ENCODE results near the gene ANXA3.
"Not testable (repeated sequence)": the region's sequence is repeated elsewhere in the genome, so short reads cannot be mapped to it uniquely, and the experiment has no call there.

Gene ANXA3

GRCh38 chr4:78571804-78572203, 20.2 kb downstream of the ANXA3 start:
- no peak for DNase-seq (ENCODE audit: low read depth)

GRCh38 chr4:78578674-78579425, 27.3 kb downstream of the ANXA3 start:
- no peak for DNase-seq (ENCODE audit: low read depth)

- no peak for DNase-seq (ENCODE audit: low read depth)
These were observed 30.0 kb downstream of the ANXA3 start for GRCh38 chr4:78581618-78582017.

- no peak for DNase-seq (ENCODE audit: low read depth)
These were observed 33.4 kb downstream of the ANXA3 start for GRCh38 chr4:78584863-78585547.

DNA sequence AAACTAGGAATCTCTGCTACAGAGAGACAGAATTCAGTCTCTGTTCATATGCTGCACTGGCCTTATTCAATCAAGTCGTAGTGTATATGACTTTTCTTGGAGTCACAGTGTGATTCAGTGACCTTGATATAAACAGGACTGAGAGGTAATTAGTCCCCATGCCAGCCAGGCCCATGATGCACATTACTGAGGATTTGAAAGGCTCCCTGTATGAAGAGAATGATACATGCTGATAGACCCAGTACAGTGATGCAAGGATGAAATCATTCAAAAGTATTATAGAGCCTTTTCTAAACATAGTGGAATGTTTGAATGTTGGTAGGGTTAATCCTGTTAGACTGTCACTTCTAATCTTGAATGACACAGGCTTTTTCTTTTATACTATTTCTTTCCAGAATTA, 34.1 kb downstream of the ANXA3 start:
- DNase-seq (ENCODE audit: low read depth): no peak

- no peak for DNase-seq (ENCODE audit: low read depth)
These were observed 37.5 kb downstream of the ANXA3 start for GRCh38 chr4:78588894-78589545.

DNA sequence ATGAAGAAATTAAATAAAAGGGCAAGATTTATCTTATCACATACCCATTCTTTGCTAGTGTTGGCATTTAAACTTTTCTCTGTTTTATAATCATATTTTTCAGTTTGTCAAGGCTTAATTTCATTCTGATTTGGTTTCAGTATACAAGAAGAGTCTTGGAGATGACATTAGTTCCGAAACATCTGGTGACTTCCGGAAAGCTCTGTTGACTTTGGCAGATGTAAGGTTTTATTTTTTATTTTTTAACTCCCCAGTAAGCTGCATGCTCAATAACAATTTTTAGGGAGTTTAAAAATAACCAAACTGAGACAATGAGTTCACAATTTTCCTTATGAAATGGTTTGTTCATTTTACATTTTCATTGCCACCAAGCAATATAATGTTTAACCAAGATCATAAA, 39.8 kb downstream of the ANXA3 start:
- no peak for DNase-seq (ENCODE audit: low read depth)

DNA sequence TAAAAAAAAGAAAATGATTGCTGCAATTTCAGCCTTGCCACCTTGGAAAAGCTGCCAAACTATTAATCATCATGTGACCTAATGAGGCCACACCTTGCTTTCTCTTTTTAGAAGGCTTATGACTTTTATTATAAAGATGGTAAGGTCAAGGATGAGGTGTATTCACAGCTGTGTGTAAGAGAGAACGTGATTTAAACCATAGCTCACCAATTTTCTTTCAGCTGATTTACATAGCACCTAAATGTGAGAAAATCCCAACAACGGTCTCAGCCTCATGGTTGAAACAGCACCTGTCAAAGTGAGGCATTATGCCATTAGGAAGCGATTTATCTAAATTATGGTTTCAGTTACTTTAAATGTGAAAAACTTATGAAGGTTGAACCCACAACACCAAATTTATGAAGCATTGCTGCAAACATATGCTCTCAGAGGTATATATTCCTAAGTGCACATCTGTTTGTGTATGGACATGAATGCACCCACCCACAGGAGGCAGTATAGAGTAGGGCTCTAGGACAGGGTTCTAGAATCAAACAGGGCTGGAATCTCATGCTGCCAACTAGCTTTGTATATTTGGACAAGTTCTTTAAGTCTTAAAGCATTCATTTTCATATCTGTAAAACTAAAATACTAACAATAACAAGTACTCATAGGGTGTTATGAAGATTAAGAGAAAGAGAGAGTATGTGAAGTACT, 40.7 kb downstream of the ANXA3 start:
- no peak for DNase-seq (ENCODE audit: low read depth)

- DNase-seq (ENCODE audit: low read depth): no peak
These were observed 44.7 kb downstream of the ANXA3 start for GRCh38 chr4:78596111-78596742.

DNA sequence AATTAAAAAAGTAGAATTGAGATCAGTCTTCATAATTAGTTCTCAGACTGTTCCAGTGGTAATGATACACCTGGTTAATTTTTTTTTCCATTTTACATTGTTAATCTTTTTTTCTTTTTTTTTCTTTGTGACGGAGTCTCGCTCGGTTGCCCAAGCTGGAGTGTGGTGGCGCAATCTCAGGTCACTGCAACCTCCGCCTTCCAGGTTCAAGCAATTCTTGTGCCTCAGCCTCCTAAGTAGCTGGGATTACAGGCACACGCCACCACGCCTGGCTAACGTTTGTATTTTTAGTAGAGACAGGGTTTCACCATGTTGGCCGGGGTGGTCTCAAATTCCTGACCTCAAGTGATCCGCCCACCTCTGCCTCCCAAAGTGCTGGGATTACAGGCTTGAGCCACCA, 46.9 kb downstream of the ANXA3 start:
- DNase-seq (ENCODE audit: low read depth): not testable (repeated sequence)

DNA sequence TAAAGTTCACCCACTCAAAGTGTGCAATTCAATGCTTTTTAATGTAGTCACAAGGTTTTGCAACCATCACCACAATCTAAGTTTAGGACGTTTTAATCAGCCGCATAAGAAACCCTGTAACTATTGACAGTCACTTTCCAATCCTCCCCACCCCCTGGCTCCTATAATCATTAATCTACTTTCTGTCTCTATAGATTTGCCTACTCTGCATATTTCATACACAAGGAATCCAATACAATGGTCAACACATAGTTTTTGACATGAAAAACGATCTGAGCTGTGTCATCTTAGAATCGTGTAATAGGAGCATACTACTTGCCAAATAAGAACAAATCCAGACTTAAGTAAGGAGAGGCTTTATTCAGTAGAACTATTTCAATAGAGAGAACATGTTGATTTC, 47.6 kb downstream of the ANXA3 start:
- no peak for DNase-seq (ENCODE audit: low read depth)

- no peak for DNase-seq (ENCODE audit: low read depth)
These were observed 48.4 kb downstream of the ANXA3 start for GRCh38 chr4:78599931-78600375.

GRCh38 chr4:78601013-78601412, 49.4 kb downstream of the ANXA3 start:
- no peak for DNase-seq (ENCODE audit: low read depth)

DNA sequence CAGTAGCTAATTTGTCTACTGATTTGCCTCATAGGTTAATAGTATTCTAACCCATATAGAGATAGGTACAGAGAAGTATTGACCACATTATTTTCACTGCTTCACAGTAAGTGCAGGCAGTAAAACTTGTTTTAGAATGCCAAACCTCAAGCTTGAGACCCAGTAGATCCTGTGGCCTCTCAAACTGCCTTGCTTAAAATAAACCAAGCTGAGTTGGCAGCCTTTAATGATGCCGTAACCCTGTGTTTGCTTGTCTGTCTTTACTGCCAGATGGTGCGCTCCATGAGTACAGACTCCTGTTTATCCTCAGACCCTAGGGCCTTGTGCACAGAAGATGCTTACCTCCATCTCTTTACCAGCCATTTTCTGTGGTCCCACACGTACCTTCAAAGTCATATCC, 50.8 kb downstream of the ANXA3 start:
- DNase-seq (ENCODE audit: low read depth): no peak

DNA sequence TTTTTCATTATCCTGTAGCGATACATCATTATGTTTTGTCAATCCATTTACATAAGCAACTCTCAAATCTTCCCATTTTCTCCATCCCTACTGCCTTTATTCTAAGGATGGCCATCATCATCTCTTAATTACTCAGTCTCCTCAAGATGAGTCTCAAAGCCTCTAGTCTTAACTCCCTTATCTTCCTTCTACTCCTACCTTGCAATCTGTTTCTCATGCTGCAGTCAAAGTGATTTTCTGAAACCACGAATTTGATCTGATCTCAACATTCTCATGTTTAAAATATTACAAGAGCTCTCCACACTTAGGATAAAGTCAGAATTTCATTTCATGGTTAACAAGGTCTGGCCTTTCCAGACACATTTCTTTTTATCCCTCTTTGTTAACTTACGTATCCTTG, 51.8 kb downstream of the ANXA3 start:
- no peak for DNase-seq (ENCODE audit: low read depth)

- DNase-seq (ENCODE audit: low read depth): no peak
These were observed 53.4 kb downstream of the ANXA3 start for GRCh38 chr4:78604988-78605387.

GRCh38 chr4:78606035-78606434, 54.5 kb downstream of the ANXA3 start:
- DNase-seq (ENCODE audit: low read depth): no peak

DNA sequence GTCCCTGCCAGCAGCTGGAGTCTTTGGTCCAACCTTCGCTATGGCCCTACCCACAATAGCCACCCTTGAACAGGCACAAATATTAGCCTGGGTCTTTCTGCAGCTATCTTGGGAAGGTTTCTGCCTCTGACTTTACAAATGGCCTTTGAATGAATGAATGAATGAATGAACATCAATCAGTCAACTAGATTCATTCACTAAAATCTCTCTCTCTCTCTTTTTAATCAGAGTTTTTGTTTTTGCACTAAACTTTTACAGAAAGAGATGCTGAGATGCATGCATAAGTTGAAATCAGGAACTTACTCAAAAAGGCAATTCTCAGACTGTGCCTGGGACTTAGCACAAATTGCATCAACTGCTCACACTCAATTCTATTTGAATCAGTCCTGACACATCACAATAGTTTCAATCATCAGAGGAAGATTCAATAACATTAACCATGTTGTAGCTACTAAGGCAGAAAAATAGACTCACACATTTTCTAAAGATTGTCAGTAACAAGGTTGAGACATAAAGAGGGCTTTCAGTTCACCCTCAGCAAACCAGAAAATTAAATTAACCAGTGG, 55.0 kb downstream of the ANXA3 start:
- no peak for DNase-seq (ENCODE audit: low read depth)

- DNase-seq (ENCODE audit: low read depth): no peak
These were observed 57.1 kb downstream of the ANXA3 start for GRCh38 chr4:78608684-78609083.

DNA sequence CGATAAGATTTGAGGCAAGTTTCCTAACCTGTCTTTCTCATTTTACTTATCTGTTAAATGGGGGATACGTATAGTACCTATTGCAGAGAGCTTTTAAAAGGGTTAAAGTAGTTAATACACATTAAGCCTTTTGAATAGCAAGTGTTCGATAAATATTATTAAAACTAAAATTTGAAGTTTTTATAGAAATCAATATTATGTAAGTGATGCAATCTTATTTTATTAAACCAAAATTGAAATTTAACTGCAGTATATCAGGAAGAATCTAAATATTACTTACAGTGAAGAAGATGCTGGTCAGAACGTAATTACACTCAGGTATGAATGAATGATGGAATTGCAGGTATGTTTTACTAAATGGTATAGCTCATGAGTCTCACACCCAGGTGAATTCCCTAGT, 58.0 kb downstream of the ANXA3 start:
- DNase-seq (ENCODE audit: low read depth): no peak

DNA sequence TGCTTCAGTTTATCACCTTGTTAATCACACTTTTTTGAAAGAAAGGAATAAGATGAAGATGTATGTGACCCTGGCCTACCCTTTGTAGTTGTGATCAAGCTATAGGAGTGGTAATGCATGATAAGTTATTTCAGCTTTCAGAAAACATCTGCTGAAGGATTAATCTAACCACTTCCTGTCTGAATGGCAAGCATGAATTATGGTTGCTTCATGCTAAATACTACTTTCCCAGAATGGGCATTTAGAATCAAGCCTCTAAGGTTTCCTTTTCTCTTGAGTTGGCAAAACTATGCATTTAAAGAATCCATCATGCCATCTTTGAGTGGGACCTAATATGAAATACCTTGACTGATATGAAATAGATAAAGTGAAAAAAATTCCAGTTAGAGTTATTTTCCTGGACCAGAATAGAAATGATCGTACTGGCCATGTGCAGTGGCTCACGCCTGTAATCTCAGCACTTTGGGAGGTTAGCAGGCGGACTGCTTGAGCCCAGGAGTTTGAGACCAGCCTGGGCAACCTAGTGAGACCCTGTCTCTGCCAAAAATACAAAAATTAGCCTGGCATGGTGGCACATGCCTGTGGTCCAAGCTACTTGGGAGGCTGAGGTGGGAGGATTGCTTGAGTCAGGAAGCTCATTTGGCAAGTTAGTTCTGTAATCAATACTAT, 59.1 kb downstream of the ANXA3 start:
- DNase-seq (ENCODE audit: low read depth): no peak
